HCEC 1CT (cell line): Measurements from ENCODE around the gene RUNX1.

Experiments
- DNase-seq: peaks from one replicate; pipeline ENCODE4 v3.0.0-alpha.2; 2017

The RUNX1 gene

GRCh38 chr21:34840693-34841092 is 208.4 kb downstream of the RUNX1 start:
- DNase-seq = no peak

DNA sequence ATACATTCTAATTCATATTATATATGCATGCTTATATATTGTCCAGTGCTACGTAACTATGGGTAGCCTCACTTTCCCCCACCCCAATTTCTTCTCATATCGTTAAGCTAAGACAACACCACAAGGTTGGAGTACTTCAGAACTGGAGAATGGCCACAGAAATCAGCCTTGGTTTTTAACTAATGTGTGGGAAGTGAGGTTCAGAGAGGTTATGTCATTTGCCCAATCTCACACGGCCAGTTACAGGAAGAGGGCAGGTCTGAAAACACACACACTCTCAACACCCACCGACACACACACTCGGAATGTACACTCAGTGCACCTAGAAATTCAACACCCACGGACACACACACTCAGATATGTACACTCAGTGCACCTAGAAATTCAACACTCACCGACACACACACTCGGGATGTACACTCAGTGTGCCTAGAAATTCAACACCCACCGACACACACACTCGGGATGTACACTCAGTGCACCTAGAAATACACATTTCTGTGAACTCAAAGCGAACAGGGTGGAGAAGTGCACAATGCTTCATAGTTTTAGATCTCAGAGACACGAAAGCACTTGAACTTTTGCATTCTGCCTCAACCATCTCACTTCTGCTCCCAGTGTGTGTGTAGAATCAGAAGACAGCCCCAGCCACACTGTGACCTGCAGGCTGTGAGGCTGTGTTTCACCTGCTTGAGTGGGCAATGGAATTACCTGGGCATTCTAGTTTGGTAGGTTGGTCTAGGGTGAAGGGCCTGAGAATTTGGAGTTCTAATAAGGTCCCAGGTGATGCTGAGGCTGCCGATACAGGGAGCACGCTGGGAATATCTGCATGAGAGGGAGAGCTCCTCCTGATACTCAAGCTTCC is 209.9 kb downstream of the RUNX1 start:
- no peak for DNase-seq

DNA sequence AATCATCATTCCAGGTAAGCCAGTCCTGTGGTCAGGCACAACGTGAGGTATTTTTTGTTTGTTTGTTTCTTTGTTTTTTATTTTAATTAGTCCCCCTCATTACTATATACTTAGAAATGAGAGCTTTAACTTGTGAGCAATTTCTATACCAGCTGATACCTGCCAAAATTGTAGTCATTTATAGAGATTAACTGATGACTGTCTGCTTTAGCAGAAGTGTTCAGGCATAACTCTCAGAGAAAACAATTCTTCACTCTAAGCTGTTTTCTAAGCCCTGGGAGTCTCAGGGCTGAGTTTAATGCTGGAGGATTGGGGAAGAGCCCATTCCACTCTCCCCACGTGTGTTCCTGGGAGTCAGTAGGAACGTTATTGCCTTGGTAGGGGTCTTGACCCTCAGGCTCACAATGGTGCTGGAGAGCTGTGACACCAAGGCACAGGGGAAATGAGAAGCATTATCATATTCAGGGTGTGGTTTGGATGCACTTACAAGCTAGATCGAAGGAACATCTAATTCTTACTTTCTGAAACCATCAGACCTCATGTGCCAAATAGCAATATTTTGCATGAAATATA is 212.1 kb downstream of the RUNX1 start:
- no peak for DNase-seq

GRCh38 chr21:34836103-34836932 is 212.8 kb downstream of the RUNX1 start:
- DNase-seq = peak; percentile 100

- DNase-seq = peak; percentile 33
Measured at GRCh38 chr21:34835526-34835925, 213.6 kb downstream of the RUNX1 start.

- DNase-seq = no peak
Measured at GRCh38 chr21:34834852-34835501, 214.1 kb downstream of the RUNX1 start.

DNA sequence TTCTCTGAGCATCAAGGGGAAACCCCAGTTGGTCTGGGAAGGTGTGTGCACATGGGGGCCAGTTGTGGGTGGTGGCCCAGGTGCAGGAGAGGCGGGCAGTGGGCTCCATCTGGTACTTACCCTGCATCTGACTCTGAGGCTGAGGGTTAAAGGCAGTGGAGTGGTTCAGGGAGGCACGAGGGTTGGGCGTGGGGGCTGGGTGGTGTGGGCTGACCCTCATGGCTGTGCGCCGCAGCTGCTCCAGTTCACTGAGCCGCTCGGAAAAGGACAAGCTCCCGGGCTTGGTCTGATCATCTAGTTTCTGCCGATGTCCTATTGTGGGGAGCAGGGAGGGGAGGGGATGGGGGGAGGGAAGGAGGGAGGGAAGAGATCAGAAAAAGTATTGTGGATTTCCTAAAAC is 214.8 kb downstream of the RUNX1 start:
- no peak for DNase-seq

DNA sequence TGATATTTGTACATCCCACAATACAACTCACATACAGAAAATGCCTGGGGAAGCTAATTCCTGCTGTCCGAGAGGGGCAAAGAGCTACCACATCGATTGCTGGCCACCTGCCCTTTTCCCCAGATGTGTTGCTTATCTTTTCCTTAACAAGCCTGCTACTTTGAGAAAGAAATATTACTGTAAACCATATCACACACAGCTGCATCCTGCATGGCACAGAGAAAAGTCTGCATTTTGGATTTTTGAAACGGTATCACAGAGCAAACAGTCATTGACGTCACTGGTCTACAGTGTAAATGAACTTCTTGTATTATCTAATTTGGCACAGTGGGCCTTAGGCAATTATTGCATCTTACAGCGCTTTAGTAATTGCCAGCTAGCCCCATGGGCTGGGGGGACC is 215.6 kb downstream of the RUNX1 start:
- no peak for DNase-seq

GRCh38 chr21:34830386-34831170 is 218.5 kb downstream of the RUNX1 start:
- DNase-seq = no peak

DNA sequence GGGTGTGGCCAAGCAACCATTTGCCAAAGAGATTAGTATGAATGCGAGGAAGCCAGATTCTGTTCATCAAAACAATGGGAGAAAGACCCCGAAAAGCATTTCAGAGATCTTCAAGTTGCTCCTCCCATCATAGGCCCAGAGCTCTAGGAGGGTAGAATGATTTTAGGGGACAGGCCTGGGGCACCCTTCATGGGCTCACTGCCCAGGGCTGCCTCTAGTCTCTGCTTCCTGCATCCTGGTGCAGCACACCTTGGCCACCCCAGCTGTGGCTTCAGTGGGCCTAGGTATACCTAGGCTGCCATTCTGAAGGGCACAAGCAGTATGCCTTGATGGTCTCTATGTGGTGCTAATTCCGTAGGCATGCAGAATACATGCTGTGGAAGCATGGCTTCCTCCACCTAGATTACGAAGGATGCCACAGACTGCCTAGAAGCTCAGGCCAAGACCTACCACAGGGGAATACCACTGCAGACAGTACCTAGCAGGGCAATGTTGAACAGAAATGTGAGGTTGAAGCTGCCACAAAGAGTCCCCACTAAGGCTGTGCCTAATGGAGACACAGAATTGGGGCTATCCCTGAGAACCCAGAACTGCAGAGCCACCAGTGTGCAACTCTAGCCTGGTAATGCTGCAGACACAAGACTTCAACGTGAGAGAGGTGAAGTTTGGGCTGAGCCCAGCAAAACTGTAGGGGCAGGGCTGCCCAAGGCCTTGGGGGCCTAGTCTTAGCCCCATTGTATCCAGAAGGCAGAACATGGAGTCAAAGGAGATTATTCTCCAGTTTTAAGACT is 221.5 kb downstream of the RUNX1 start:
- no peak for DNase-seq

- DNase-seq = no peak
Measured at GRCh38 chr21:34826836-34827235, 222.3 kb downstream of the RUNX1 start.

DNA sequence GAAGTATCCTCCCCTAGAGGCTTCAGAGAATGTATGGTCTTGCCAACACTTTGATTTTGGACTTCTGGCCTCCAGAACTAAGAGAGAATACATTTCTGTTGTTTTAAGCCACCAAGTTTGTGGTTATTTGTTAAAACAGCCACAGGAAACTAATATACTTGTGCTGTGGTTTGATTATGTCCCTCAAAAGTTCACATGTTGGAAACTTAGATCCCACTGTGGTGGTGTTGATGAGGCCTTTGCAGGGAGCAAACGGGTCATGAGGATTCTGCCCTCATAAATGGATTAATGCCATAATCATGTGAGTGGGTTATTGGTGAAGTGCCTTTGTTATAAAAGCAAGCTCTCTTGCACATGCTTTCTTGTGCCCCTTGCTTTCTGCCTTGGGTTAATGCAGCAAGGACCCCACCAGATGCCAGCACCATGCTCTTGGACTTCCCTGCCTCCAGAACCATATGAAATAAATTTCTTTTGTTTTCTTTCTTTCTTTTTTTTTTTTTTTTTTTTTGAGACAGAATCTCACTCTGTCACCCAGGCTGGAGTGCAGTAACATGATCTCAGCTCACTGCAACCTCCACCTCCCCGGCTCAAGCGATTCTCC is 223.1 kb downstream of the RUNX1 start:
- DNase-seq = no peak

DNA sequence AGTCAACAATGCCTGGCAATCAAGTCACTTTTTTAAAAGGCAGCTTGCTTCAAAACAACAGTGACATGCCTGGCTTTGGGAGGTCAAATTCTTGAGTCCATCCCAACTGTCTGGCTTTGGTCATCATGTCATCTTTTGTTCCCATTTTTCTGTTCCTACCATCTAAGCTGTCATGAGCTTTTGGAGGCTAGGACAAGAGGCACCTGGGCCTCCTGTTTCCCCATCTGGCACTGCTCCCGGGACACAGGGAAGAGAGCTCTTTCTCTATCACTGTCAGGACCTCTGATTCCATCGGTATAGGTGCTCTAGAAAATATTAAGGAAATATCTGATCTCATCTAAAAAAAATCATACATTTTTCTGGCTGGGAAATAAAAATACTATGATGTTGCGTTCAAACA is 224.0 kb downstream of the RUNX1 start:
- no peak for DNase-seq

- no peak for DNase-seq
Measured at GRCh38 chr21:34824314-34824713, 224.8 kb downstream of the RUNX1 start.

DNA sequence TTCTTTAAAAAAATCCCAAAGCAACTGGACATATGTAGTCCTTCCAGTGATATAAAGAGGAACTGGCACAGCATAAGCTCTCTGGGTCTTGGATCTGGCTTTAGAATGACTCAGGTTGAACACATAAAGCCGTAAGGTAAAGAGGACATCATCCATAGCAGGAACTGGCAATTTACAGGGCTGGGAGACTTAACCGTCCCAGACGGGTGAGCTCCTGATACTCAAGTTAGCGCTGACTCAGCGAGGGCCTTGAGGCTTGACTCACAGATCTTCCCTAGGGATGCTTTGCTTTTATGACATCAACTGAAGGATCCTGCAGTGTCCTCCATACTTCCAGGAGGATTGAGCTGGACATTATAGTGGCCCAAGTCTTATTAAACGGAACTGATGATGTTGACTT is 226.2 kb downstream of the RUNX1 start:
- DNase-seq = no peak

- no peak for DNase-seq
Measured at GRCh38 chr21:34822168-34822567, 226.9 kb downstream of the RUNX1 start.

DNA sequence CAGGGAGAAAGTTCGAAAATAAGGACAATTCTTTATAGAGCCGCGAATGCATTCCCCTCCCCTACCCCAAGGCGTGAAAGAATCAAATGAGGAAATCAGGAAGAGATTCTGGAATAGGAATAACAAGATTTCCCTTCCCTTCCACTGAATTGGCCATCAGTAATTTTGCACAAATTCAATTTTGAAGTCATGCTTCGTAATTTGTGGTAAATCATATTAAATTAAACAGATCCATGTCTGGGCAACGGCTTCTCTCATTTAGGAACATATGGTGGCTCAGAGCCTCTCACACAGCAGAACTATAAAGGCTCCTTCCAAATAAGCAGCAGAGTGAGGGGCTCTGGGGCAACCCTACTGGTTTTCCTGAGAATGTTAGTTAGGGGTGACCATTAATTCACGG is 227.4 kb downstream of the RUNX1 start:
- no peak for DNase-seq

DNA sequence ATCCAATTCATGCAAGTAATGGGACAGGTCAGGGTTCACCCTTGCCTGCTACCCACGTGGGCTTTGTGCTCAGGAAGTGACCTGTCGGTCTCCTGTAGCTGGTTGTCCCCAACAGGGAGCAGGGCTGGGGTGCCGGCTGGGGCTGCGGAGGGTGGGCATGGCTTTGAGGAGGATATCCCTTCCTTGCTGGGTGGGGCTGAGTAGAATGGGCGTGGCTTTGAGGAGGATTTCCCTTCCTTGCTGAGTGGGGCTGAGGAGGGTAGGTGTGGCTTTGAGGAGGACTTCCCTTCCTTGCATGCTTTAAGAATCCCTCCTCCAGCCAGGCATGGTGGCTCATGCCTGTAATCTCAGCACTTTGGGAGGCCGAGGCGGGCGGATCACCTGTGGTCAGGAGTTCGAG is 229.1 kb downstream of the RUNX1 start:
- DNase-seq = no peak

DNA sequence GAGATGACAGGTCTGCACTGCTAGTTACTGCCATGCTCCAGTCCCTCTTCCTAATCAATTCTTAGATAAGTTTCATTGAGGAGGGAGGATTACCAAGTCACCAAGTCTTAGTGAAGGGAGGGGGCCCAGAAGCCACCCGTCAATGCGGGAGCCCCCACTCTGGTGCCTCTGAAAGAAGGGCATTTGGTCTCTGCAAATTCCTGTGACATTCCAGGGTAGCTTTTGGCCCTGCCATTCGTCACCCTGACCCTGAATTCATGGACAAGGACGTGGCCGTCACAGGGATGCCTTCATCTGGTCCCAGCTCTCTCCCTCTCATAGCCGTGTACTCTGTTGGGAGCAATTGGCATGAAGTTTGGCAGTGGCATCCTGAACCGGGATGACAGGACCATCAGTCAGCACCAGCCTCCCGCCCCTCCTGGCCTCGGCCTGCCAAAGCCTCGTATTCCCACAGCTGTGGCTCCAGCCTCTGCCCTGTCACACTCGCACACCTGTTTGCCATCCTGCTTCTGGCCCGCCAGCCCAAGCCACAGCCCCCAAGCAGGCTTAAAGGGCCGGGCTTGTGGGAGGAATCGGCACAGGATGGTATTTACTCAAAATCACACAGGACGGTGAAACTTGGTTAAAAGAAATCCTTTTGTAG is 229.6 kb downstream of the RUNX1 start:
- DNase-seq = no peak

GRCh38 chr21:34818662-34819158 is 230.4 kb downstream of the RUNX1 start:
- DNase-seq = no peak
